IPS DF 19.7 (cell line): ENCODE measurements around the gene ATF7.

Source experiments
- DNase-seq: peaks from one replicate; pipeline ENCODE4 v3.0.0-alpha.2; 2013; ENCODE audit warnings: low read depth, low spot score

The ATF7 gene

GRCh38 chr12:53501615-53502181, 124.5 kb downstream of the ATF7 start:
- DNase-seq, result no peak

DNA sequence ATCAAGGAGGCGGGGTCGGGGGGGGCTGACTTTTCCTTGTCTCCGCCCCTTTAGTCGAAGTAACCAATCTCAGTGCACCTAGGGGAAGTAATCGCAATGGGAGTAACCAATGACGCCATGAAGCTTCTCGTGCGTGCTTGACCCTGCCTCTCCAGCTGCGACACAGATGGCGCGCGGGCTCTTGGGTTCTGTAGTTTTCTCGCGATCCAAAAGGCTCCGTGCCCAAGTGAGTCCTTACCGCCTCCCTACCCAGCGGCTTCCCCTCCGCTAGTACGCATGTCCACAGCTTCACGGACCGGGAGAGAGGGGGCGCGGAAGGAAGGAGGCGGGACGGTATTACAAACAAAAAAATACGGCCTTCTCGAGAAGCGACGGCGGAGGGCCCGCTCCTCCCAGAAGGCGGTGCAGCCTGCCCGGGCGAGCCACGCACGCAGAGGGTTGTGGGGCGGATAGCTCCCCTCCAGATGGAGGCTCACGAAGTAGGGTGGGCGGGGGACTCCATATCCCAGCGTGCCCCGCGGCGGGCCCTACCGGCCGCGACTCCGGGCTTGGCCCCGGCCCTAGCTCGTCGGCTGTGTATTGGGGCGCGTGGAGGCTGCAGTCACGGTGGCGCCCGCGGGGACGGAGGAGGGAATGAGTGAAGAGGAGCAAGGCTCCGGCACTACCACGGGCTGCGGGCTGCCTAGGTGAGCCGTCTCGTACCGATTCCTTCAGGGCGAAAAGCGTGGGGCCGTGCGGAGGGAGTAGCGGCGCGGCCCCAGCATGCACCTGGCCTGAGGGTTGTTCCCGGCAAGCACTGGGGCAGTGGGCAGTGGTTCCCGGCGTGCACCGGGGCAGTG, 125.2 kb downstream of the ATF7 start, which contains the start of gene TARBP2:
TSS of gene TARBP2 (plus strand) at position 508 of the 839 bp plus-strand sequence. CDS start at position 634, 126 bp downstream.
- peak; percentile 99 for DNase-seq

DNA sequence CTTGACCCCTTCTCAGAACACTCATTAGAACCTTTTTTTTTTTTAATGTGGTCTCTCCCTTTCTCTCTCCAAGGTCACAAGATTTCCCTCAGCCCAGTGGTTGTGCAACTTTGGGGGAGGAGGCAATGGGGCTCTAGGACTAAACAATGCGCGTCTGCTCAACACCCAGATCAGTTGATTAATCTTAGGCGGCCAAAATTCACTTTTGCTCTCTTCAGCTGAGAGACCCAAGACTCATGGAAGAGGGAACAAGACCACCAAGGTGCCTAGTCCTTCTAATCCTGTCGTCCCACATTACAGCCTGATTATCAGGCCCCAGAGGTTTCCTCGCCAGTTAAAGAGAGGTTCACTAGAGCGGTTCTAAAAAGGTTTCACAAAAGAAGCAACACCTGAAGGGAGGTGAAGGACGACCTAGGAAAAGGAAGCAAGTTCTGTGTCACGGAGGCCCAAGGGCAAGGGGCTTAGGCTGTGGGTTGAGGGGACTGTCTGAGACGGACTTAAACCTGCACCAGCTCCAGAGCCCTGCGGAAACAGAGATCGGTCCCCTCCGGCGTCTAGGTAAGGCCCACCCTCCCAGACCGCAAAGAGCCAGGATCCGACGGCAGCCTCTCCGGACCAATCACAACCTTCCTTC, 125.9 kb downstream of the ATF7 start:
- DNase-seq, result no peak

DNA sequence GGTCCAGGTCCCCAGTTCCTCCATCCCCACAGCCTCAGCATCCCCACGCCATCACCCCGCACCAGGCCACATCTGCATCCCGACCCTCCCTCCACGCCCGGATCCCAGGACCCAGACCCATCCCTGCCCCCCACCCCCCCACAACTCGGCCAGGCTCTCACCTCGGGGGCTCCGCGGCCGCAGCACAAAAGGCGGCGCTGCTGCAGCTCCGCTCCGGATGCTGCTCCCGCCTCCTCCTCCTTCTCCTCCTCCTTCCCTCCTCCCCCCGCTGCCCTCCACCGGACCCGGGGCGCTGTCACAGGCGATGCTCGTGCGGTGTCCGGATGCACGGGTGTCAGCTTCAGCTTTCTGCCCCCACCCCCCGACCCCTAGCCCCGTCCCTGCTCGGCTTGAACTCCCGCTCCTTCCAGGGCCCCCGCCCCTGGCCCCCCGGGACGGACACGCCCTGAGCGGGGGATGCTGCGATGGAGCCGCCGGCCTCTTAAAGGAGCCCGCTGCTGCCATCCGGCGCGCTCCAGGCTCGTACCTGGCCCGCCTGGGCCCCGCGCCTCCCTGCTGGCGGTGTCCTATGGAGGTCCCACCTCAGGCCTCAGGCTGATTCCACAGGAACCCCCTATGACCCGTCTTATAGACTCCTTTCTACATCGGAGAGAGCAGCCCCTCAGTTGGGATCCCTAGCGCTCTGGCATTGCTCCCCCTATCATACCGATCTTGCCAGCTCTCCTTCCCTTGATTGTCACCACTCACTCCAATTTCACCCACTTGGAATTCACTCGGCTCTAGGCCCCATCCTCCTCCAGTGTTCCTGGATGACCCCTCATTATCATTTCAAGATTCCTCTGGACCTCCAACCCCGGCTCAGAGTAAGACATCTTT, 126.7 kb downstream of the ATF7 start, which contains the start of gene MAP3K12:
TSS of gene MAP3K12 (minus strand) at position 193 of the 876 bp plus-strand sequence. CDS start 12,067 bp downstream, outside the sequence.
- DNase-seq, result no peak

DNA sequence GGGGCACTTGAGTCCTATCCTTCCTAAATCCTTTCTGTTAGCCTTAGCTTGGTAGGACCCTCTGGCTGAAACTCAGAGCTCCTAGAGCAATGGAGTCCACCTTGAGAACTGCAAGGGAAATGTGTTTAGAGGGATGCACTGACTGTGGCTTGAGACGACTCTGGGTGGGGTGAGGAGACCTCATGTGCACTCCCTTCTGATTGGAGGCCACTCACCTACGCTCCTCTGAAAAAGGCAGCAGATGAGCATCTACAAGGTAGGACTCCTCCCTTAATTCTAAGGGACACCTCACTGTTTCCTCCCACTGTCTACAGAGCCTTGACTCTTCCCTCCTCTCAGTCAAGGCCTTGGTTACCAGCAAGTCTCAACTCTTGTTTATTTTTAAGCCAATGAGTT, 127.9 kb downstream of the ATF7 start:
- DNase-seq, result no peak

GRCh38 chr12:53497461-53497860, 128.7 kb downstream of the ATF7 start:
- DNase-seq, result no peak

- no peak for DNase-seq
Observed at GRCh38 chr12:53496752-53497032, 129.5 kb downstream of the ATF7 start.

- no peak for DNase-seq
Observed at GRCh38 chr12:53495903-53496751, 130.1 kb downstream of the ATF7 start.

DNA sequence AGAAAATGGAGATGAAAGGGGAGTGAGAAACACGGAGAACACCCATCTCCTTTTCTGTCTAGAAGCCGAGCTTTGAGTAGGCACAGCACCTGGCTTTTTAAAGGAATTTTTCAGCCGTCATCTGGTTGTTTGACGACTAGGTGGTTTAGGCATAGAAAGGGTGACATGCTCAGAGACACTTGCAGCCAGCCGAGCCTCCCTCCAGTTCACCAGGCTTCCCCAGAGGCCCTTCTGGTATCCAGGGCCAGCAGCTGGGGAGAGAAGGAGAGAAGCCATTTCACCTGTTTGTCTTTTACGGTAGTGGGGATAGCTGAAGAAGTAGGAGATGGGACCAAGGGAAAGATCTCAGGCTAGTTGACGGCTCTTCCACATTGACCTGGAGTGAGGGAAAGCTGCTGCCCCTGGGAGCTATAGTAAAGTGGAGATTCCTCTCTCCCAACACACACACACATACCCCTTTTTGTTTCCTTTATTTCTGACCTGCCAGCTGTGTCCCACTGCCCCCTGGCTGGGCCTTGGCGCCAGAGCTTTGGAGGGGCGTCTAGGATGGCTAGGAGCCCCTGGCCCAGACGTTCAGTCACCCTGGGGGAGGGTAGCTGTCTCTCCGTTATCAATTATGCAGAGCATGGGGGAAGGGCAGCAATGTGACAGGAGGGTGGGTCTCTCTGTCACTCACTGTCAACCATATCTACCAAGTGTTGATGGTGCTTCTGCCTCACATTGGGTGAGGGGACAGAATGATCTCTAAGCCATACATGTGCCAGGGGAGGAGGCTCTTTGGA, 132.4 kb downstream of the ATF7 start:
- DNase-seq, result no peak

DNA sequence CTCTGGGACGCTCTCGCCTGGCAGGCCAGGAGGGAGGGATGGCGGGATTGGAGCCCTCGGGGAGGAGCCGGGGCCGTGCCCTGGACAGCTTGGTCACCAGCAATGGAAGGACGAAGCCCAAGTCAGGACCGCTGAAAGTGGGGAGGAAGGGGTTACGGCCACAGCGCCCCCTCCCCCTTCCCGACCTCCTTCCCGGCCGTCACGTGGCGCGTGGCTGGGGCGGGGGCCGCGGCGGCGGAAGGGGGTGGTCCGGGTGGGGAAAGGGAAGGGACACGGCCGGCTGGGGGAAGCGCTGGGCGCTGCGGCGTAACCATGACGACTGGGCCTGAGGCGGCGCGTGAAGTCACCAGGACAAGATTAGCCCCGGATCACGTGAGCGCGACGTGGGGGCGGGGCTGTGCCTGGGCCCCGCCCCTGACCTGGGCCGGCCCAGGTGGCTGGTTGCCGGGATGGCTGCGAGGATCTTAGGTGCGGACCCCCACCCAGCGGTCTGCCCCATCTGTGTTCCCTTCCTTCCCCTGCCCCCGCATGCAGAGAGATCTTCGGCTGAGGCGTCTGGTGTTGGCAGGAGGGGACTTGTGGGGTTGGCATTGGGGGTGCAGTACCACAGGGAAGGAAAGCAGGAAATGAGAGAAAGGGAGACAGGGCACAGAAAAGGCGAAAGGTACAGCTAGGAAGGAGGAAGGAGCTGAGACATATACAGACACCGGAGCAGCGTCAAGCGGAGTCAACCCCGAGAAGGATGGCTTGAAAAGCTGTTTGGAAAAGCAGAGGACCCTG, 133.2 kb downstream of the ATF7 start:
- DNase-seq, result no peak

DNA sequence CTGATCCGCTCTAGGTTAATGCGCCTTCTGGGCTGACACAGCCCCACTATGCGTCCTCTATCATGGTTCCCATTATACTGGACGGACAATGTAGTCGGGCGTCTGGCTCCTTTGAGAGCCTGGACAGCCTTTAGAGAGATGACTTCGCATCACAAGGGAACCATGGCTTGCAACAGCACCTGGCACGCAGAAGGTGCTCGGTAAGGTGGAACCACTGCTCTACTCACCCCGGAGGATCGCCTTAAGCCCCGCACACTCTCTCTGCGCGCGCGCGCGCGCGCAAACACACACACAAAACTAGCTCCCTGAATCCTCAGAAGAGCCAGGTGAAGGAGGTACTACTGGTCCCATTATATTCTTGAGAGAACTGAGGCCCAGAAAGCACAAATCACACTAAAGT, 134.0 kb downstream of the ATF7 start:
- DNase-seq, result no peak

- no peak for DNase-seq
Observed at GRCh38 chr12:53489242-53489864, 136.8 kb downstream of the ATF7 start.

DNA sequence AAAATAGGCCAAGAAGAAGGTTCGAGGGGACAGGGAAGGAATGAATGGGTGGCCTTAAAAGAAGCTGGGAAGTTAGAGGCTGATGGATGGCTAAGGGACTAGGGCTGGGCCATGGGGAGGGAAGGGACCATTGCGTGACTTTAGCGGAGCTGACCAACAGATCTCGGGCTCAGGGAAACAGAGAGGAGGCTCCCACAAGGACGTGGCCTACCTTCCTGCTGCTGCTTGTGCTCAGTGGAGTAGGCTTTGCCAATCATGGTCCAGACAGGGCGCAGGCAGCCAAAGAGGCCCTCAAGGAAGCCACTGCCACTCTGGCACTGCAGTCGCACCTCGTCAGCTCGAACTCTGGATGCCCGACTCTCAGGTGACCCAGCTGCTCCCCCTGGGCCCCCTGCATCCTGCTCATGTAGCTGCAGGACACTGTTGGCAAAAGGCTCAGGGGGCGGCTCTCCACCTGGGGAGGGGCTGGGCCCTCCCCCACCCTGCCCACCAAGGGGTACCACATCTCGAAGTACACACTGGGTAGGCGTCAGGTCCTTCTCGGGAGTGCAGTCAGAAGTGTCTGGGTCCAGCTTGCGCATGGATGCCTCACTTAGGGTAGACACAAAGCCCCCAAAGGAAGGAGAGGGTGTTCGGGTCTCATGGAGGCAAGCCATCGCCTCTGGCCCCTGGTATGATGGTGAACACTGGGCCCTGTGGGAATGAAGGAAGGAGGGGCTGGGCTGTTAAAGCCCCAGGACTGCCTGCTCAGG, 139.3 kb downstream of the ATF7 start:
- no peak for DNase-seq

- DNase-seq, result no peak
Observed at GRCh38 chr12:53485955-53486735, 140.0 kb downstream of the ATF7 start.

DNA sequence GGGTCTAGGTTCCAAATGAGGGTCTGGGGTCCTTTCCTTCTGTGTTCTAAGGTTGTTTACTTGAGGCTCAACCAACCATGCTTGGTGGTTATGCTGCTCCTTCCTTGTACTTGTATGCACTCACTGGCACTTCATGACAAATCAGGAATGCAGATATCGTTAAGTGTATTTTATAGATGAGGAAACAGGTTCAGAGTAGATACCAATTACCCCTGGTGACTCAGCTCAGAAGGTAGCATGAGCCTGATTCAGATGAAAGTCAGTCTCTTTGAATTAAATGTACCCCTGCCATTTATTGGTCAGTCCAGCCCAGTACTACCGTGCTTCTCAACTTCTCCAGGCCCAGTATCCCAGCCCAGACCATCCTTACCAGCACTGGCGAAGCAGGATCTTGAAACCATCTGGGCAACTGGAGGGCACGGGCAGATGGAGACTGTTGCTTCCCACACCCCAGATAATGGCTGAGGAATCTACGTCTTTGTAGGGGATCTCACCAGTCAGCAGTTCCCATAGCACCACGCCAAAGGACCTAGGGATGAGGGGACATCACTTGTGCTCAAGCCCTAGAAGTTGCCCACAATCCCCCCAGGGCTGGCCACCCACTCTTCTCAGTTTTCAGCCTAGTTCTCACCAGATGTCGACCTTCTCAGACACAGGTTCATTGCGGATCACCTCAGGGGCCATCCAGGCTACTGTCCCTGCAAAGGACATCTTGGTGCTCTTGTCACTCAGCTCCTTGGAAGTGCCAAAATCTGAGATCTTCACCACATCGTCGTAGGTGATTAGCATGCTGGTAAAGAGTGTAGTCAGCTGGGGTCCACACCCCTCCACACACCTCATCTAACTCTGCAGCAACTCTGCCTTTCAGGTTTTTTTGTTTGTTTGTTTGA, 141.3 kb downstream of the ATF7 start:
- no peak for DNase-seq

GRCh38 chr12:53483979-53484377, 142.2 kb downstream of the ATF7 start:
- DNase-seq, result no peak
